ENCODE results near the gene FBXW11.

The FBXW11 gene

GRCh38 chr5:171820561-171820960 lies 185.9 kb downstream of the FBXW11 start:
- H3K4me3 ChIP-seq (ENCODE audit: low read depth, low read length): no peak overlapping the region
- TF ChIP-seq CTCF (IDR thresholded peaks at IDR 0.05; ENCODE audit: low read depth, low read length): no peak

- no peak for TF ChIP-seq CTCF (IDR thresholded peaks at IDR 0.05; ENCODE audit: low read depth, low read length)
- H3K4me3 ChIP-seq (ENCODE audit: low read depth, low read length): no peak overlapping the region
Observed at GRCh38 chr5:171816666-171817065, 189.8 kb downstream of the FBXW11 start.

- no peak overlapping the region for H3K4me3 ChIP-seq (ENCODE audit: low read depth, low read length)
- TF ChIP-seq CTCF (IDR thresholded peaks at IDR 0.05; ENCODE audit: low read depth, low read length): no peak
Observed at GRCh38 chr5:171813813-171814490, 192.5 kb downstream of the FBXW11 start.

- no peak for TF ChIP-seq CTCF (IDR thresholded peaks at IDR 0.05; ENCODE audit: low read depth, low read length)
Observed at GRCh38 chr5:171813270-171813669, 193.2 kb downstream of the FBXW11 start.

More at GRCh38 chr5:171813270-171813669, 193.2 kb downstream of the FBXW11 start:
- no peak overlapping the region for H3K4me3 ChIP-seq (ENCODE audit: low read depth, low read length)
